HG03159 (cell line): Measurements from ENCODE around the gene MBTPS2.
"Not testable (repeated sequence)": the region's sequence is repeated elsewhere in the genome, so short reads cannot be mapped to it uniquely, and the experiment has no call there.

Source experiments
- ATAC-seq: cut with Tn5 transposase; IDR thresholded peaks from one replicate; pipeline ENCODE4 v1.9.1; 2021; ENCODE audit warnings: mild to moderate bottlenecking, moderate library complexity; ENCODE audit not compliant: unreplicated experiment

MBTPS2 gene

GRCh38 chrX:21855937-21856415 is 16.6 kb downstream of the MBTPS2 start, which contains the start of gene YY2:
Gene YY2, plus strand, starts transcription at chrX:21855987. Its CDS starts 498 bp downstream, at chrX:21856485.
- no peak for ATAC-seq

GRCh38 chrX:21856504-21856903 is 17.1 kb downstream of the MBTPS2 start:
- no peak for ATAC-seq

- no peak for ATAC-seq
These were observed 23.8 kb downstream of the MBTPS2 start for GRCh38 chrX:21863241-21863640.

- no peak for ATAC-seq
These were observed 26.0 kb downstream of the MBTPS2 start for GRCh38 chrX:21865436-21865835.

- ATAC-seq: no peak
These were observed 31.1 kb downstream of the MBTPS2 start for GRCh38 chrX:21870494-21870893.

GRCh38 chrX:21873063-21873775 is 33.8 kb downstream of the MBTPS2 start:
- no peak for ATAC-seq

GRCh38 chrX:21874182-21874581 is 34.8 kb downstream of the MBTPS2 start:
- not testable (repeated sequence) for ATAC-seq

GRCh38 chrX:21875013-21875412 is 35.6 kb downstream of the MBTPS2 start:
- no peak for ATAC-seq

- no peak for ATAC-seq
These were observed 42.6 kb downstream of the MBTPS2 start for GRCh38 chrX:21881881-21882574.

- ATAC-seq: no peak
These were observed 43.8 kb downstream of the MBTPS2 start for GRCh38 chrX:21883258-21883657.

- no peak for ATAC-seq
These were observed 46.2 kb downstream of the MBTPS2 start for GRCh38 chrX:21885568-21885967.

- no peak for ATAC-seq
These were observed 65.9 kb downstream of the MBTPS2 start for GRCh38 chrX:21905313-21905712.

- no peak for ATAC-seq
These were observed 66.5 kb downstream of the MBTPS2 start for GRCh38 chrX:21905953-21906352.

GRCh38 chrX:21907260-21907659 is 67.8 kb downstream of the MBTPS2 start:
- ATAC-seq: no peak

GRCh38 chrX:21911481-21911880 is 72.1 kb downstream of the MBTPS2 start:
- no peak for ATAC-seq

GRCh38 chrX:21912220-21912619 is 72.8 kb downstream of the MBTPS2 start:
- no peak for ATAC-seq

- ATAC-seq: no peak
These were observed 73.6 kb downstream of the MBTPS2 start for GRCh38 chrX:21912989-21913388.

GRCh38 chrX:21926116-21926515 is 86.7 kb downstream of the MBTPS2 start:
- ATAC-seq: no peak

- no peak for ATAC-seq
These were observed 87.3 kb downstream of the MBTPS2 start for GRCh38 chrX:21926527-21927278.

GRCh38 chrX:21929209-21929608 is 89.8 kb downstream of the MBTPS2 start:
- ATAC-seq: no peak

- ATAC-seq: no peak
These were observed 91.6 kb downstream of the MBTPS2 start for GRCh38 chrX:21930986-21931385.
